PC-3 (cell line): ENCODE data around the gene FUT2. TPM values are rescaled to one million over a fixed set of nuclear protein-coding genes. Genes with fewer than 3 reads are reported as not detected.

Experiments
- ATAC-seq: fragments of 200-7000 bp; cut with Tn5 transposase; 2 replicates; pipeline ENCODE4 v1.9.1; 2020; ENCODE audit warnings: mild to moderate bottlenecking, moderate library complexity
- BruUV-seq: library from RNA; stranded (reverse); fragments of 400-500 nt; replicated peaks from 2 replicates; lab custom pipeline; 2021; lab: Mats Ljungman, UMichigan
- CTCF ChIA-PET: fragments of 300-600 bp; sonication (Branson Sonifier 250); formaldehyde crosslinking; loops from one replicate; lab custom pipeline; 2022; ENCODE audit warnings: antibody characterized with exemption; lab: Charles Lee
- POLR2A ChIA-PET: fragments of 300-600 bp; sonication (Branson Sonifier 250); formaldehyde crosslinking; loops from one replicate; lab custom pipeline; 2022; ENCODE audit warnings: antibody characterized with exemption; ENCODE audit not compliant: unreplicated experiment; lab: Charles Lee
- DNase-seq: peaks from one replicate; pipeline ENCODE4 v3.0.0-alpha.2; 2015
- H2AFZ ChIP-seq: fragments of 300-600 bp; sonication (generic); 2 replicates; pipeline ENCODE4 v1.6.0; 2016; ENCODE audit warnings: antibody characterized with exemption, low read length
- H3F3A ChIP-seq: fragments of 300-600 bp; sonication (generic); one replicate; pipeline ENCODE4 v1.6.0; 2017; ENCODE audit warnings: antibody characterized with exemption, low read length, control low read depth, mild to moderate bottlenecking; ENCODE audit not compliant: unreplicated experiment
- H3K27ac ChIP-seq: fragments of 300-600 bp; sonication (generic); 2 replicates; pipeline ENCODE4 v1.5.1; 2016; ENCODE audit warnings: mild to moderate bottlenecking, low read length
- H3K27me3 ChIP-seq: fragments of 300-600 bp; sonication (generic); 2 replicates; pipeline ENCODE4 v1.6.1; 2016; ENCODE audit warnings: low read length, mixed read lengths
- H3K36me3 ChIP-seq: fragments of 300-600 bp; sonication (generic); 2 replicates; pipeline ENCODE4 v1.6.1; 2016; ENCODE audit warnings: low read depth, mixed run types, low read length, mixed read lengths
- H3K4me1 ChIP-seq: fragments of 300-600 bp; sonication (generic); 2 replicates; pipeline ENCODE4 v1.5.1; 2016; ENCODE audit warnings: low read length; ENCODE audit not compliant: insufficient read depth
- H3K4me2 ChIP-seq: fragments of 300-600 bp; sonication (generic); 2 replicates; pipeline ENCODE4 v1.6.0; 2016; ENCODE audit warnings: low read length
- H3K4me3 ChIP-seq: fragments of 300-600 bp; sonication (generic); 2 replicates; pipeline ENCODE4 v1.5.1; 2016; ENCODE audit warnings: mild to moderate bottlenecking, low read length, mixed read lengths
- H3K79me2 ChIP-seq: fragments of 300-600 bp; sonication (generic); 2 replicates; pipeline ENCODE4 v1.6.1; 2017; ENCODE audit warnings: low read length, mixed read lengths
- H3K9ac ChIP-seq: fragments of 300-600 bp; sonication (generic); 2 replicates; pipeline ENCODE4 v1.6.0; 2016; ENCODE audit warnings: mild to moderate bottlenecking, low read length
- H3K9me2 ChIP-seq: fragments of 300-600 bp; sonication (generic); replicated peaks from 2 replicates; pipeline ENCODE4 v1.6.1; 2016; ENCODE audit warnings: mixed run types, low read length, mixed read lengths
- H3K9me3 ChIP-seq: fragments of 300-600 bp; sonication (generic); 2 replicates; pipeline ENCODE4 v1.6.1; 2016; ENCODE audit warnings: low read length, mixed read lengths
- H4K20me1 ChIP-seq: fragments of 300-600 bp; sonication (generic); 2 replicates; pipeline ENCODE4 v1.6.1; 2016; ENCODE audit warnings: low read length, mixed read lengths
- EZH2 ChIP-seq: fragments of 300-600 bp; sonication (generic); IDR thresholded peaks from one replicate; pipeline ENCODE4 v1.6.1; 2017; ENCODE audit warnings: antibody characterized with exemption, mild to moderate bottlenecking, low read length; ENCODE audit not compliant: unreplicated experiment
- EZH2phosphoT487 ChIP-seq: fragments of 300-600 bp; sonication (generic); IDR thresholded peaks from 2 replicates; pipeline ENCODE4 v1.6.1; 2018; ENCODE audit warnings: mild to moderate bottlenecking, antibody characterized with exemption, low read length, borderline replicate concordance
- intact Hi-C: fragments of 100-400 bp; cut with micrococcal nuclease; formaldehyde crosslinking; loops from 2 replicates; pipeline ENCODE4 v1.9.0; 2023
- total RNA-seq: library from RNA; depleted of rRNA; stranded (reverse); fragments of >200 nt; gene quantifications from 2 replicates; pipeline ENCODE4 v1.2.3, GENCODE V29; 2014
- TF ChIP-seq, protein P1 (sequence below): fragments of 300-600 bp; sonication (generic); conservative IDR thresholded peaks from 2 replicates; pipeline ENCODE4 v1.5.1; 2017; ENCODE audit warnings: antibody characterized with exemption, low read depth, mild to moderate bottlenecking, low read length

The FUT2 gene
- total RNA-seq, 1 experiment from 2014 or later, result 0.69 TPM

DNA sequence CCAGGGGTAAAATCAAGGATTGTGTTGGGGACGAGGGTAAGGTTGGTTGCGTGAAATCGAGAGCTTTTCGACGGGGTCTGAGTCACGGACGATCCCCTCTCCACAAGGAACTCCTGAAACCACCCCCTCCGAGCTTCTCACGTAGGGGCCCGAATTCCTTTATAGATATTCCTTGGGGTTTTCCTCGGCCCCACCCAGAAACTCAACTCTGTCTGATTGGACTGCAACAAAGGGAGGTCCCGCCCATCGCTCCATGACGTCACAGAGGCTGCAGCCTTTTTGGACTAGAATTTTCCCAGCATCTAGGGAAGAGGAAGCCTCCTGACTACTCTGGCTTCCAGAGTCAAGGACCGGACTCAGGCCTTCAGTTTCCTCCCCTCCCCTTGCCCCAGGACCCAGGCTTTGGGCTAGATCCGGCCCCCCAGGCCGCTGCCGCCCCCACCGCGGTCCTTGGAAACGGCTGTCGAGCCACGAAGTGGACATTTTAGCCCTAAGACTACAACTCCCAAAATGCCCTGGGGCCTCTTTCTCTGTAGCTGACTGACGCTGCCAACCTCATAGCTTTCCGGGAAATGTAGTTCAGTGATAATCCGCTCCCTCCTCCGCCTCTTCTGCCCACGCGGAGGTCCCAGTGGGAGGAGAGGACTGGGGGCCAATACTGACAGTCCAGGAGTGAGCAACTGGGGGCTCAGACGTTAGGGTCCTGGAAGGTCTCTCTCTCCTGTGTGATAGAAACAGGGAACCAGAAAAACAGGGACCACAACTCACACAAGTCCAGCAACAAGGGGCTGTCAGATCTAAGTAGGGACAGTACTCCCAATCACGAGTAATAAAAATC lies 51.2 kb downstream of the FUT2 start, which contains the start of gene IZUMO1:
Gene IZUMO1, minus strand, starts transcription at position 172 of the 838 bp plus-strand sequence. CDS start 1,050 bp downstream, outside the sequence.
- no peaks in the 10 kb centered on the region for H3K27me3 ChIP-seq
- H3F3A ChIP-seq, result no peaks in the 10 kb centered on the region
- H3K9me3 ChIP-seq, result no peaks in the 10 kb centered on the region
- no peaks in the 10 kb centered on the region for H3K4me1 ChIP-seq
- intact Hi-C loops, result no loop called here
- H3K9me2 ChIP-seq, result no peaks in the 10 kb centered on the region
- no peaks in the 10 kb centered on the region; the same call in 1 of the 2 replicates for H3K36me3 ChIP-seq
- no peak within 1 kb of the TSS for H3K27ac ChIP-seq
- BruUV-seq, result no TSS peak
- H4K20me1 ChIP-seq, result no peaks in the 10 kb centered on the region
- H3K9ac ChIP-seq, result no peak within 1 kb of the TSS
- no peak within 1 kb of the TSS for H3K4me2 ChIP-seq
- no peak within 1 kb of the TSS for H3K4me3 ChIP-seq
- ChIA-PET POLR2A (no interaction called here), CTCF (no interaction called here)
- TF ChIP-seq, protein P1, sequence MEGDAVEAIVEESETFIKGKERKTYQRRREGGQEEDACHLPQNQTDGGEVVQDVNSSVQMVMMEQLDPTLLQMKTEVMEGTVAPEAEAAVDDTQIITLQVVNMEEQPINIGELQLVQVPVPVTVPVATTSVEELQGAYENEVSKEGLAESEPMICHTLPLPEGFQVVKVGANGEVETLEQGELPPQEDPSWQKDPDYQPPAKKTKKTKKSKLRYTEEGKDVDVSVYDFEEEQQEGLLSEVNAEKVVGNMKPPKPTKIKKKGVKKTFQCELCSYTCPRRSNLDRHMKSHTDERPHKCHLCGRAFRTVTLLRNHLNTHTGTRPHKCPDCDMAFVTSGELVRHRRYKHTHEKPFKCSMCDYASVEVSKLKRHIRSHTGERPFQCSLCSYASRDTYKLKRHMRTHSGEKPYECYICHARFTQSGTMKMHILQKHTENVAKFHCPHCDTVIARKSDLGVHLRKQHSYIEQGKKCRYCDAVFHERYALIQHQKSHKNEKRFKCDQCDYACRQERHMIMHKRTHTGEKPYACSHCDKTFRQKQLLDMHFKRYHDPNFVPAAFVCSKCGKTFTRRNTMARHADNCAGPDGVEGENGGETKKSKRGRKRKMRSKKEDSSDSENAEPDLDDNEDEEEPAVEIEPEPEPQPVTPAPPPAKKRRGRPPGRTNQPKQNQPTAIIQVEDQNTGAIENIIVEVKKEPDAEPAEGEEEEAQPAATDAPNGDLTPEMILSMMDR, result no peak
- no peak for TF ChIP-seq EZH2phosphoT487
- no peak for TF ChIP-seq EZH2
- peaks cover 25% of the 10 kb centered on the region for H3K79me2 ChIP-seq
- H2AFZ ChIP-seq, result no peak within 1 kb of the TSS
- no peak for DNase-seq
- no peak for ATAC-seq

DNA sequence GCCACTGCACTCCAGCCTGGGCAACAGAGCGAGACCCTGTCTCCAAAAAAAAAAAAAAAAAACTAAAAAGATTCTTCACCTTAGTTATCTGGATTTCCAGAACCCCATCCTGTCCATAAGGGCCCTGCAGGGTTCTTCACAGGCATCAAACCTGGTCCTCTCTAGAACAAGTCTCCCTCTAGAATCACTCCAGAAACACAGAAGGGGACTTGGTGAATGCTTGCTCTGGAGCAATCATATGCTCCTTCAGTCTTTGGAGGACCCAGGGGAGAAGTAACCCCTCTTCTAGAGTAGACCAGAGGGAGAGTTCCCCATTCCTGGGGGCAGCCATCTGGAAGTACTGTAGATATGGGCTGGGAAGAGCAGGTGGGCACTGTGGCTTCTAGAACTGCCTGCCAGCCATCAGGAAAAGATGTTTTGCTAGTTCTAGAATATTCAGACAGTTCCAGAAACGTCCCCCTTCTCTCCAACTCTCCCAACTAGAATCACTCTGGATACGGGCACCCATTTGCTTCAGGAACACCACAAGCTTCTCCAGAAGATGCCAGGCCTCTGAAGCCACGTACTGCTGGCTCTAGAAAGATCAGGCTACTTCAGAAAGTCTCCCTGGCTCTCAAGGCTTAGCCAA lies 53.9 kb downstream of the FUT2 start:
- H3K9ac ChIP-seq, result no peak overlapping the region
- POLR2A ChIA-PET, result no interaction called here
- H3K79me2 ChIP-seq, result peaks cover 28% of the 10 kb centered on the region
- H3K9me3 ChIP-seq, result no peaks in the 10 kb centered on the region
- H3K9me2 ChIP-seq, result no peaks in the 10 kb centered on the region
- no peak overlapping the region for H3K4me3 ChIP-seq
- no peaks in the 10 kb centered on the region for H4K20me1 ChIP-seq
- H3K36me3 ChIP-seq, result no peaks in the 10 kb centered on the region; the same call in 1 of the 2 replicates
- H3K4me1 ChIP-seq, result peaks cover 5% of the 10 kb centered on the region; the same call in 1 of the 2 replicates
- no peak for ATAC-seq
- H3K4me2 ChIP-seq, result no peak overlapping the region
- DNase-seq, result no peak
- H2AFZ ChIP-seq, result no peak overlapping the region
- no peaks in the 10 kb centered on the region for H3F3A ChIP-seq
- H3K27ac ChIP-seq, result no peak overlapping the region
- CTCF ChIA-PET, result no interaction called here
- TF ChIP-seq, protein P1, result no peak
- TF ChIP-seq EZH2phosphoT487 (no peak), EZH2 (no peak)
- H3K27me3 ChIP-seq, result no peaks in the 10 kb centered on the region
- BruUV-seq, result no TSS peak
- intact Hi-C loops, result no loop called here
